MM.1S (cell line): Measurements from ENCODE around the gene FAM83E.

Source experiments
- DNase-seq: peaks from one replicate; pipeline ENCODE4 v3.0.0-alpha.2; 2015
- H2AFZ ChIP-seq: fragments of 300-600 bp; sonication (generic); 2 replicates; pipeline ENCODE4 v1.6.0; 2016; ENCODE audit warnings: antibody characterized with exemption, low read length
- H3F3A ChIP-seq: fragments of 300-600 bp; sonication (generic); 2 replicates; pipeline ENCODE4 v1.6.1; 2016; ENCODE audit warnings: mild to moderate bottlenecking, antibody characterized with exemption, low read length, moderate library complexity, mixed read lengths; ENCODE audit not compliant: insufficient read depth
- H3K27ac ChIP-seq: fragments of 300-600 bp; sonication (generic); 2 replicates; pipeline ENCODE4 v1.5.1; 2016; ENCODE audit warnings: mild to moderate bottlenecking, low read length
- H3K27me3 ChIP-seq: fragments of 300-600 bp; sonication (generic); replicated peaks from 2 replicates; pipeline ENCODE4 v1.6.0; 2016; ENCODE audit warnings: low read length; ENCODE audit not compliant: insufficient read depth
- H3K36me3 ChIP-seq: fragments of 300-600 bp; sonication (generic); replicated peaks from 2 replicates; pipeline ENCODE4 v1.6.1; 2016; ENCODE audit warnings: mild to moderate bottlenecking, low read length, mixed read lengths; ENCODE audit not compliant: insufficient read depth
- H3K4me1 ChIP-seq: fragments of 300-600 bp; sonication (generic); 2 replicates; pipeline ENCODE4 v1.6.1; 2016; ENCODE audit warnings: low read length, mixed read lengths
- H3K4me2 ChIP-seq: fragments of 300-600 bp; sonication (generic); 2 replicates; pipeline ENCODE4 v1.6.0; 2016; ENCODE audit warnings: low read depth, low read length
- H3K4me3 ChIP-seq: fragments of 300-600 bp; sonication (generic); 2 replicates; pipeline ENCODE4 v1.5.1; 2016; ENCODE audit warnings: low read length, mixed read lengths
- H3K79me2 ChIP-seq: fragments of 300-600 bp; sonication (generic); 2 replicates; pipeline ENCODE4 v1.6.1; 2016; ENCODE audit warnings: mixed run types, low read length, mixed read lengths
- H3K9ac ChIP-seq: fragments of 300-600 bp; sonication (generic); 2 replicates; pipeline ENCODE4 v1.6.1; 2016; ENCODE audit warnings: low read length, mixed read lengths
- H3K9me2 ChIP-seq: fragments of 300-600 bp; sonication (generic); replicated peaks from 2 replicates; pipeline ENCODE4 v1.6.1; 2016; ENCODE audit warnings: mild to moderate bottlenecking, low read length, mixed read lengths; ENCODE audit not compliant: insufficient read depth
- H3K9me3 ChIP-seq: fragments of 300-600 bp; sonication (generic); replicated peaks from 2 replicates; pipeline ENCODE4 v1.6.1; 2016; ENCODE audit warnings: mild to moderate bottlenecking, low read length, mixed read lengths; ENCODE audit not compliant: insufficient read depth
- H4K20me1 ChIP-seq: fragments of 300-600 bp; sonication (generic); 2 replicates; pipeline ENCODE4 v1.6.1; 2016; ENCODE audit warnings: mild to moderate bottlenecking, low read length, moderate library complexity, mixed read lengths; ENCODE audit not compliant: insufficient read depth
- EZH2 ChIP-seq: fragments of 300-600 bp; sonication (generic); optimal IDR thresholded peaks from 2 replicates; pipeline ENCODE3; 2017; ENCODE audit warnings: low read depth, mild to moderate bottlenecking, antibody characterized with exemption, low read length, mixed read lengths
- EZH2phosphoT487 ChIP-seq: fragments of 300-600 bp; sonication (generic); IDR thresholded peaks from 2 replicates; pipeline ENCODE4 v1.6.1; 2018; ENCODE audit warnings: antibody characterized with exemption, low read length
- TF ChIP-seq, protein P1 (sequence below): fragments of 300-600 bp; sonication (generic); IDR thresholded peaks from 2 replicates; pipeline ENCODE4 v1.5.1; 2016; ENCODE audit warnings: antibody characterized with exemption, low read length, mixed read lengths

The FAM83E gene

DNA sequence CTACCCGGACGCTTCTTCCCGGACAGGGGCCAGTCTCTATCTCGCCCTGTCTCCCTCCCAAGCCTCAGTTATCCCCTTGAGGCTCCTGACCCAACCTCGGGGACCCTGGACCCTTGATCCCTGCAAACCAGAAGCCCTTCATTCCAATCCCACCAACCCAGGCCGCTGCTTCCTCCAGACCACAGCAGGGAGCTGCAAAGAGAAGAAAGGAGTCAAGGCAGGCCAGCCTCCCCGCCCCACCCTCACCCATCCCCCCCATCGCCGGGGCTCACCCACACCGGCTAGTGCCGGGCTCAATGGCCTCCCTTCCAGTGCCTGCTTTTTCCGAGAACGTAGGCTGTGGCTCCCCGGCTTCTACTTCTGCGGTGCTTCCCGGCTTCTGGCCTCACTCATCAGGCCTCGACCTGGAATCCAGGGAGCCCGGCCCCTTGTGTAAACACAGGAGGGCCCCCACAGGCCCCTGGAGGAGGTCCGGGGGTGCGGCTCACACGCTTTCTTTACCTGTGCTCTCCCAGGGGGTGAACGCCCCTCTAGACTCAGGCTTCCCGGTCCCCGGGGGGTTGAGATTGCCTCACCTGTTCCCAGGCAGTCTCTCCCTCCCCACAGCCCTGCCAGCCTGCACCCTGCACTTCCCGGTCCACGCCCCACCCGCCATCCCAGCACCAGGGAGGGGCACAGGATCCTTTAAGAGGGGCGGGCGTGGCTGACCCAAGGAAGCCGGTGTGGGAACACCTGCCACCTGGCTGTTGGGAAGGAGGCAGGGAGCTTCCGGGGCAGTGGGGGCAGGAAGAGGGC is at the start of gene FAM83E:
TSS of gene FAM83E (minus strand) at position 641 of the 795 bp plus-strand sequence. CDS start 1,704 bp downstream, outside the sequence.
- H3F3A ChIP-seq: peaks cover 33% of the 10 kb centered on the region
- no peak for DNase-seq
- H3K79me2 ChIP-seq: peaks cover 32% of the 10 kb centered on the region
- no peaks in the 10 kb centered on the region for H3K27me3 ChIP-seq
- H3K27ac ChIP-seq: no peak within 1 kb of the TSS
- no peak within 1 kb of the TSS for H2AFZ ChIP-seq
- no peaks in the 10 kb centered on the region for H3K9me3 ChIP-seq
- H3K4me3 ChIP-seq: no peak within 1 kb of the TSS
- H3K9ac ChIP-seq: no peak within 1 kb of the TSS
- no peak within 1 kb of the TSS for H3K4me2 ChIP-seq
- peaks cover 28% of the 10 kb centered on the region for H4K20me1 ChIP-seq
- peaks cover 9% of the 10 kb centered on the region; the same call in 1 of the 2 replicates for H3K4me1 ChIP-seq
- no peaks in the 10 kb centered on the region for H3K9me2 ChIP-seq
- TF ChIP-seq EZH2 (no peak), EZH2phosphoT487 (no peak)
- TF ChIP-seq, protein P1, sequence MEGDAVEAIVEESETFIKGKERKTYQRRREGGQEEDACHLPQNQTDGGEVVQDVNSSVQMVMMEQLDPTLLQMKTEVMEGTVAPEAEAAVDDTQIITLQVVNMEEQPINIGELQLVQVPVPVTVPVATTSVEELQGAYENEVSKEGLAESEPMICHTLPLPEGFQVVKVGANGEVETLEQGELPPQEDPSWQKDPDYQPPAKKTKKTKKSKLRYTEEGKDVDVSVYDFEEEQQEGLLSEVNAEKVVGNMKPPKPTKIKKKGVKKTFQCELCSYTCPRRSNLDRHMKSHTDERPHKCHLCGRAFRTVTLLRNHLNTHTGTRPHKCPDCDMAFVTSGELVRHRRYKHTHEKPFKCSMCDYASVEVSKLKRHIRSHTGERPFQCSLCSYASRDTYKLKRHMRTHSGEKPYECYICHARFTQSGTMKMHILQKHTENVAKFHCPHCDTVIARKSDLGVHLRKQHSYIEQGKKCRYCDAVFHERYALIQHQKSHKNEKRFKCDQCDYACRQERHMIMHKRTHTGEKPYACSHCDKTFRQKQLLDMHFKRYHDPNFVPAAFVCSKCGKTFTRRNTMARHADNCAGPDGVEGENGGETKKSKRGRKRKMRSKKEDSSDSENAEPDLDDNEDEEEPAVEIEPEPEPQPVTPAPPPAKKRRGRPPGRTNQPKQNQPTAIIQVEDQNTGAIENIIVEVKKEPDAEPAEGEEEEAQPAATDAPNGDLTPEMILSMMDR: no peak
- peaks cover 19% of the 10 kb centered on the region for H3K36me3 ChIP-seq

- no peaks in the 10 kb centered on the region for H3K79me2 ChIP-seq
- peaks cover 4% of the 10 kb centered on the region for H3K4me1 ChIP-seq
- H3K9ac ChIP-seq: no peak overlapping the region
- H3K27me3 ChIP-seq: peaks cover 24% of the 10 kb centered on the region; the same call in 1 of the 2 replicates
- DNase-seq: no peak
- no peaks in the 10 kb centered on the region for H3K9me3 ChIP-seq
- TF ChIP-seq EZH2: no peak
- TF ChIP-seq, protein P1: no peak
- TF ChIP-seq EZH2phosphoT487: no peak
- H3K9me2 ChIP-seq: no peaks in the 10 kb centered on the region
- H2AFZ ChIP-seq: no peak overlapping the region
- H4K20me1 ChIP-seq: no peaks in the 10 kb centered on the region
- no peak overlapping the region for H3K27ac ChIP-seq
- no peak overlapping the region for H3K4me2 ChIP-seq
- H3K36me3 ChIP-seq: no peaks in the 10 kb centered on the region
- H3K4me3 ChIP-seq: no peak overlapping the region
- H3F3A ChIP-seq: no peaks in the 10 kb centered on the region
Measured at GRCh38 chr19:48664476-48664875, 49.6 kb upstream of the FAM83E start.

- peaks cover 30% of the 10 kb centered on the region for H3K27me3 ChIP-seq
- peaks cover 4% of the 10 kb centered on the region for H3K4me1 ChIP-seq
- H2AFZ ChIP-seq: no peak overlapping the region
- H3K36me3 ChIP-seq: no peaks in the 10 kb centered on the region
- no peaks in the 10 kb centered on the region for H3F3A ChIP-seq
- H3K79me2 ChIP-seq: no peaks in the 10 kb centered on the region
- no peak overlapping the region for H3K4me2 ChIP-seq
- TF ChIP-seq EZH2: no peak
- no peaks in the 10 kb centered on the region for H3K9me3 ChIP-seq
- H3K9me2 ChIP-seq: no peaks in the 10 kb centered on the region
- no peak overlapping the region for H3K9ac ChIP-seq
- H4K20me1 ChIP-seq: no peaks in the 10 kb centered on the region
- H3K4me3 ChIP-seq: no peak overlapping the region
- no peak overlapping the region for H3K27ac ChIP-seq
- DNase-seq: no peak
Measured at GRCh38 chr19:48663667-48664066, 48.8 kb upstream of the FAM83E start.

DNA sequence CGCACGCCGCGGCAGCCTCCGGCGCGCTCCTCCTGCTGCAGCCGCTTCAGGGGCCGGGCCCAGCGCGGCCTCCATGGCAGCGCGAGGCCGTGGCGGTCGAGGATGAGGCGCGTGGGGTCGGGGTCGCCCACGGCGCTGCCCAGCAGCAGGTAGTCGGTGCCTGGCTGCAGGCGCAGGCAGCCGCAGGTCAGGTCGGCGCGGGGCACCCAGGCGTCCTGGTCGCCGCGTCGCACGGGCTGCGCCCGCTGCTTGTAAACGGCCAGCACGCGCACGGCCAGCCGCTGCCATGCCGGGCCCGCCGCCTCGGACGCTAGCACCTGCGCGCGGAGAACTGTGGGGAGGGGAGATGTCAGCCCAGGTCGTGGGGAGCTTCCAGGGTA is 46.8 kb upstream of the FAM83E start:
- Histone ChIP-seq H4K20me1 (no peaks in the 10 kb centered on the region), H3K9me2 (no peaks in the 10 kb centered on the region), H3F3A (no peaks in the 10 kb centered on the region), H3K4me1 (peaks cover 4% of the 10 kb centered on the region), H3K9ac (no peak overlapping the region), H3K27me3 (peaks cover 38% of the 10 kb centered on the region), H2AFZ (no peak overlapping the region), H3K27ac (no peak overlapping the region), H3K79me2 (no peaks in the 10 kb centered on the region), H3K4me3 (no peak overlapping the region), H3K36me3 (no peaks in the 10 kb centered on the region), H3K4me2 (no peak overlapping the region), H3K9me3 (no peaks in the 10 kb centered on the region)
- no peak for DNase-seq
- TF ChIP-seq EZH2: no peak
- TF ChIP-seq, protein P1: no peak
- no peak for TF ChIP-seq EZH2phosphoT487
